ENCODE measurements around the gene PHLDB2. TPM values are rescaled to one million over a fixed set of nuclear protein-coding genes. Genes with fewer than 3 reads are reported as not detected.
A peak's percentile ranks its signal among the peaks of the same experiment; 100 is the strongest.

Gene PHLDB2
- polyA plus RNA-seq, 1 donor (not counting 4 experiments of a cell fraction or from before 2014, with no cell fraction given), result 150 TPM

DNA sequence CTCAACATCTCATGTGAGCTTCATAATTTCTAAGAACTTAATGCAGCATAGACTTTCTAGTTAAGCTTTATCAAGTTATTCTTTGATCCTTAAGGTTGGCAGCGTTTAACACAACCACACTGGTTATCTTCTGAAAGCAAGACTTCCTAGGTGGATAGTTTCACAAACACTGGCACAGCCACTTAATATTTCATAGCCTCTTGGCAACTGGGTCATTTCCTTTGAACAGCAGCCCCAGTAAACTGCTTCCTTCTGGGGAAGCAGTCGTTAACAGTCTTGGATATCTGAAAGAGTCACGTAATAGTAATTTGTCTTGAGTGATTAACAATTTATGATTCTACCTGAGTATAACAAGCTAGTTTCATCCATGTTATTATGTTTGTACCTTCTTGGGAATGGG lies 73.9 kb downstream of the PHLDB2 start:
- Histone ChIP-seq H3K36me3 (ENCODE audit: control insufficient read depth in 2 of 2, extremely low read depth in 1 of 2, insufficient read depth in 2 of 2, low read length in 2 of 2) (peaks cover 14 to 40% of the 10 kb centered on the region in 2 experiments), H4K20me1 (ENCODE audit: control insufficient read depth, extremely low read depth, insufficient read depth, low read length) (no peaks in the 10 kb centered on the region), H3K27me3 (ENCODE audit: control insufficient read depth, extremely low read depth, insufficient read depth, low read length) (no peaks in the 10 kb centered on the region), H3K4me3 (ENCODE audit: control insufficient read depth in 2 of 3, extremely low read depth in 1 of 3, insufficient read depth in 2 of 3, low read depth in 1 of 3, low read length in 3 of 3) (no peak overlapping the region), H3K9me3 (ENCODE audit: control insufficient read depth, low read depth, low read length) (no peaks in the 10 kb centered on the region), H2AFZ (ENCODE audit: control insufficient read depth, low read length) (no peak overlapping the region), H3K9me1 (ENCODE audit: control insufficient read depth, extremely low read depth, insufficient read depth, low read length) (no peaks in the 10 kb centered on the region), H3K9ac (ENCODE audit: control insufficient read depth, extremely low read depth, insufficient read depth, low read length) (no peak overlapping the region), H3K79me2 (ENCODE audit: control insufficient read depth, insufficient read depth, low read length) (peaks cover 17% of the 10 kb centered on the region), H3K4me2 (ENCODE audit: control insufficient read depth, extremely low read depth, insufficient read depth, low read depth, low read length) (no peak overlapping the region), H3K27ac (ENCODE audit: control insufficient read depth, insufficient read depth, low read length) (no peak overlapping the region), H3K4me1 (ENCODE audit: control insufficient read depth, extremely low read depth, insufficient read depth, low read length) (peaks cover 34% of the 10 kb centered on the region)
- DNase-seq (ENCODE audit: low read depth, low spot score) (no peak), FAIRE-seq (no peak)
- TF ChIP-seq EZH2 (IDR thresholded peaks at IDR 0.05; ENCODE audit: low read length), result no peak
- TF ChIP-seq, protein P1, sequence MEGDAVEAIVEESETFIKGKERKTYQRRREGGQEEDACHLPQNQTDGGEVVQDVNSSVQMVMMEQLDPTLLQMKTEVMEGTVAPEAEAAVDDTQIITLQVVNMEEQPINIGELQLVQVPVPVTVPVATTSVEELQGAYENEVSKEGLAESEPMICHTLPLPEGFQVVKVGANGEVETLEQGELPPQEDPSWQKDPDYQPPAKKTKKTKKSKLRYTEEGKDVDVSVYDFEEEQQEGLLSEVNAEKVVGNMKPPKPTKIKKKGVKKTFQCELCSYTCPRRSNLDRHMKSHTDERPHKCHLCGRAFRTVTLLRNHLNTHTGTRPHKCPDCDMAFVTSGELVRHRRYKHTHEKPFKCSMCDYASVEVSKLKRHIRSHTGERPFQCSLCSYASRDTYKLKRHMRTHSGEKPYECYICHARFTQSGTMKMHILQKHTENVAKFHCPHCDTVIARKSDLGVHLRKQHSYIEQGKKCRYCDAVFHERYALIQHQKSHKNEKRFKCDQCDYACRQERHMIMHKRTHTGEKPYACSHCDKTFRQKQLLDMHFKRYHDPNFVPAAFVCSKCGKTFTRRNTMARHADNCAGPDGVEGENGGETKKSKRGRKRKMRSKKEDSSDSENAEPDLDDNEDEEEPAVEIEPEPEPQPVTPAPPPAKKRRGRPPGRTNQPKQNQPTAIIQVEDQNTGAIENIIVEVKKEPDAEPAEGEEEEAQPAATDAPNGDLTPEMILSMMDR (optimal IDR thresholded peaks at IDR 0.05 in 1 of 3, IDR thresholded peaks at IDR 0.05 in 1 of 3, conservative IDR thresholded peaks at IDR 0.05 in 1 of 3; ENCODE audit: extremely low read depth in 1 of 3, insufficient read depth in 2 of 3, low read length in 3 of 3), result no peak
- dilution Hi-C loops (cut with MboI; ENCODE audit: extremely low pct_ligation_motif_present, low sequenced_read_pairs), result no loop called here

- dilution Hi-C loops (cut with MboI; ENCODE audit: extremely low pct_ligation_motif_present, low sequenced_read_pairs), result no loop called here
- Histone ChIP-seq H3K27ac (ENCODE audit: control insufficient read depth, insufficient read depth, low read length) (peak overlapping the region; percentile 91), H4K20me1 (ENCODE audit: control insufficient read depth, extremely low read depth, insufficient read depth, low read length) (no peaks in the 10 kb centered on the region), H3K9ac (ENCODE audit: control insufficient read depth, extremely low read depth, insufficient read depth, low read length) (peak overlapping the region; percentile 26), H2AFZ (ENCODE audit: control insufficient read depth, low read length) (no peak overlapping the region), H3K4me3 (ENCODE audit: control insufficient read depth in 2 of 3, extremely low read depth in 1 of 3, insufficient read depth in 2 of 3, low read depth in 1 of 3, low read length in 3 of 3) (peak overlapping the region in 1 of 3 experiments; percentile 15), H3K79me2 (ENCODE audit: control insufficient read depth, insufficient read depth, low read length) (peaks cover 8% of the 10 kb centered on the region), H3K27me3 (ENCODE audit: control insufficient read depth, extremely low read depth, insufficient read depth, low read length) (no peaks in the 10 kb centered on the region), H3K4me2 (ENCODE audit: control insufficient read depth, extremely low read depth, insufficient read depth, low read depth, low read length) (peak overlapping the region; percentile 52), H3K36me3 (ENCODE audit: control insufficient read depth in 2 of 2, extremely low read depth in 1 of 2, insufficient read depth in 2 of 2, low read length in 2 of 2) (peaks cover 28 to 48% of the 10 kb centered on the region in 2 experiments), H3K9me1 (ENCODE audit: control insufficient read depth, extremely low read depth, insufficient read depth, low read length) (no peaks in the 10 kb centered on the region), H3K4me1 (ENCODE audit: control insufficient read depth, extremely low read depth, insufficient read depth, low read length) (peaks cover 34% of the 10 kb centered on the region), H3K9me3 (ENCODE audit: control insufficient read depth, low read depth, low read length) (no peaks in the 10 kb centered on the region)
- TF ChIP-seq, protein P1 (optimal IDR thresholded peaks at IDR 0.05 in 1 of 3, IDR thresholded peaks at IDR 0.05 in 1 of 3, conservative IDR thresholded peaks at IDR 0.05 in 1 of 3; ENCODE audit: extremely low read depth in 1 of 3, insufficient read depth in 2 of 3, low read length in 3 of 3), result no peak
- no peak for TF ChIP-seq EZH2 (IDR thresholded peaks at IDR 0.05; ENCODE audit: low read length)
- FAIRE-seq (peak; percentile 77), DNase-seq (ENCODE audit: low read depth, low spot score) (peak; percentile 21)
Measured at GRCh38 chr3:111936191-111936841, 77.3 kb downstream of the PHLDB2 start.

Measured in keratinocyte (primary cell).